ENCODE data around the gene FBXO31. TPM values are rescaled to one million over a fixed set of nuclear protein-coding genes. Genes with fewer than 3 reads are reported as not detected.

FBXO31 gene
- total and polyA plus RNA-seq, 12 donors = 15.1 to 94.3 (median 72.4) TPM

DNA sequence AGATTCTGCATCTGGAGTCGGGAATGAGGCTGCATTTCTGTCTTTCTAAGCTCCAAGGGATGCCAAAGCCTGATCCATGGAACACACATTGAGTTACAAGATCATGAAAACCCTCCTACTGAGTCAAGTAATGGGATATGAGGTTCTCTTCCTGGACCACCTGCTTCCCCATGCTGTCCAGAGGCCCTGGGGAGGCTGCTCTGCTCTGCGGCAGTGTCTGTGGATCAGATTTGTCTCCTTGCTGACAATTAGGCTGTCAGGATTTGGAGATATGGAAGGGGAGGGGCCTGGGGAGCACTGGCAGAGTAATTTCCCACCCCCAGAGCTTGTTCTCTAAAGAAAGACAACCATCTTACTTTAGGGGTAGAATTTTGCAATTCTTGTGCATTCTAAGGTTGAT, 99.4 kb downstream of the FBXO31 start:
- no peaks in the 10 kb centered on the region for H3K4me1 ChIP-seq
- no peak overlapping the region for H3K27ac ChIP-seq
- WGBS, 2 donors = 78 to 86% methylated on average over 2 of the region's 2 CpGs
- TF ChIP-seq, protein P1, sequence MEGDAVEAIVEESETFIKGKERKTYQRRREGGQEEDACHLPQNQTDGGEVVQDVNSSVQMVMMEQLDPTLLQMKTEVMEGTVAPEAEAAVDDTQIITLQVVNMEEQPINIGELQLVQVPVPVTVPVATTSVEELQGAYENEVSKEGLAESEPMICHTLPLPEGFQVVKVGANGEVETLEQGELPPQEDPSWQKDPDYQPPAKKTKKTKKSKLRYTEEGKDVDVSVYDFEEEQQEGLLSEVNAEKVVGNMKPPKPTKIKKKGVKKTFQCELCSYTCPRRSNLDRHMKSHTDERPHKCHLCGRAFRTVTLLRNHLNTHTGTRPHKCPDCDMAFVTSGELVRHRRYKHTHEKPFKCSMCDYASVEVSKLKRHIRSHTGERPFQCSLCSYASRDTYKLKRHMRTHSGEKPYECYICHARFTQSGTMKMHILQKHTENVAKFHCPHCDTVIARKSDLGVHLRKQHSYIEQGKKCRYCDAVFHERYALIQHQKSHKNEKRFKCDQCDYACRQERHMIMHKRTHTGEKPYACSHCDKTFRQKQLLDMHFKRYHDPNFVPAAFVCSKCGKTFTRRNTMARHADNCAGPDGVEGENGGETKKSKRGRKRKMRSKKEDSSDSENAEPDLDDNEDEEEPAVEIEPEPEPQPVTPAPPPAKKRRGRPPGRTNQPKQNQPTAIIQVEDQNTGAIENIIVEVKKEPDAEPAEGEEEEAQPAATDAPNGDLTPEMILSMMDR (IDR thresholded peaks at IDR 0.05) = no peak
- no peaks in the 10 kb centered on the region for H3K36me3 ChIP-seq
- DNase-seq (no peak), ATAC-seq (no peak)
- no peak overlapping the region for H3K4me3 ChIP-seq
- peaks cover 0 to 3% (median 0%) of the 10 kb centered on the region in 7 donors for H3K27me3 ChIP-seq
- peaks cover 0 to 9% (median 0%) of the 10 kb centered on the region in 11 donors for H3K9me3 ChIP-seq
- intact Hi-C loops (cut with DNase I) = no loop called here

DNA sequence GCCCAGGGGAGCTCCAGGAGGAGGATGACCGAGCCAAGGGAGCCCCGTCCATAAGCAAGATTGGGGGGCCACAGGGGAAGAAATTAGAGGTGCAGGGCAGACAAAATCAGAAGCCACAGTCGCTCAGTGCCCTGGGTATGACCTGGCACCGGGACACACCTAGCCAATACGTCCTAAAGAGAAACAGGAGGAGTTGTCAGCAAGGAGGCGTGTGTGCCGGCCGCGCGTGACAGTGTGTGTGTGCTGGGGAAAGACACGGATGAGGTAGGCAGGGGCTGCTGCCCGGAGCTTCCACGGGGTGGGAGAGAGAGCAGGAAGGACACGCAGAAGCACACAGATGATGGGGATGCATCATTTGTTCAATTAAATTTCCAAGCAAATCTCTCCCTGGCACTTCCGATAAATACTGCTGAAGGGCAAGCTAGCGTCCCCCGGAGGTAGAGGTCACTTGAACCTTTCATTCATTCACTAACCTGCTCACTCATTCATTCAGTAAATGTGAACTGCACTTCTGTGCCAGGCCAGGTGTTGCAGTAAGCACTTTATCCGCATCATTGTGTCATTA, 104.4 kb downstream of the FBXO31 start:
- WGBS, 2 donors = 66 to 67% methylated on average over 18 of the region's 18 CpGs
- DNase-seq (no peak), ATAC-seq (peak in 3 of 8 donors; percentile 9 to 13 (median 12))
- Histone ChIP-seq H3K36me3 (no peaks in the 10 kb centered on the region), H3K4me3 (no peak overlapping the region), H3K9me3 (no peaks in the 10 kb centered on the region), H3K27me3 (peaks cover 0 to 14% (median 0%) of the 10 kb centered on the region in 7 donors), H3K27ac (no peak overlapping the region), H3K4me1 (peaks cover 0 to 6% (median 0%) of the 10 kb centered on the region in 9 donors)
- intact Hi-C loops (cut with DNase I) = loop anchor here (2.0 to 10.0 kb wide), 10 partner anchors 74 to 717 kb away; no protein-coding TSS in a partner anchor
- TF ChIP-seq, protein P1 (IDR thresholded peaks at IDR 0.05) = no peak

DNA sequence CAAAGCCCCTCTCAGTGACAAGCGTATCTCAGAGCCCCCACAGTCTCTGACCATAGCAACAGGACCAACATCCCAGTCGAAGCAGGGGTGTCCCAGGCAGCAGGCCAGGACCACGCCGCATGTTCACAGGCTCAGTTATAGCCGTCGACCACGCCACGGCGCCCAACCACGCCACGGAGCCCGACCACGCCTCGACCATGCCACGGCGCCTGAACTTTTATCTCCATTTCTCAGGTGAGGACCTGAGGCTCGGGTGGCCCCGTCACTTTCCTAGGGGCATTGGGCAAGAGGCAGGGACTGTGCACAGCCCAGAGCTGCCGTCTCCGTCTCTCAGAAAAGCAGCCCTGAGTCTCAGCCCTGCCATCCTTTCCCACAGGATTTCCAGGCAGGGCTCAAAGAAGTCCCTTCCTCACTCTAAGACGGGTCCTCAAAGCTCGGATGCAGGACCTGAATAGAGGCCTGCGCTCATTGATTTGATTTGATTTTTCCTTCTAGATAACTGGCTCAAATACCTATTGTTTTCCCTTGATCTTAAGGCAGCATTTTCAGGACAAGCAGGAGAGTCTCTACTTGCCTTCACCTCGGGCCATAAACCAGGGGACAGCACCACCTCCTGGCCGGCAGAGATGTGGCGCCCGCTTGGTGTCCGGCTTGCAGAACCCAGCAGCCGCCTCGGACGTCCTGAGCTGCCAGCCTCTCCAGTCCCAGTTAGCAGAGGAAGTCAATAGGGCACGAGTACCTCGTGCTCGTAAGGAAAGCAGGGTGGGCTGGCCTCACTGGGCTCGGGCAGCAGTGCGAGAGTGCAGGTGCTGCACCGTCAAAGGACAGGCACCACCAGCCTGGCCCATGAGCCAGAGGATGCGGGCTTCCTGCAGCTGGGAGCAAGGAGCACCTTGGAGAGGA, 105.1 kb downstream of the FBXO31 start:
- H3K27ac ChIP-seq = no peak overlapping the region
- WGBS, 2 donors = 50 to 52% methylated on average over 38 of the region's 38 CpGs
- H3K4me3 ChIP-seq = no peak overlapping the region
- intact Hi-C loops (cut with DNase I) = loop anchor here (1.0 to 10.0 kb wide), 11 partner anchors 74 to 716 kb away; no protein-coding TSS in a partner anchor
- no peaks in the 10 kb centered on the region for H3K36me3 ChIP-seq
- DNase-seq (peak; percentile 72 to 76), ATAC-seq (peak; percentile 86 to 96 (median 94))
- H3K27me3 ChIP-seq = peaks cover 0 to 14% (median 0%) of the 10 kb centered on the region in 7 donors
- peaks cover 0 to 6% (median 0%) of the 10 kb centered on the region in 9 donors for H3K4me1 ChIP-seq
- no peaks in the 10 kb centered on the region for H3K9me3 ChIP-seq
- TF ChIP-seq, protein P1 (IDR thresholded peaks at IDR 0.05) = peak; percentile 73 to 95 (median 87)

Other genes with a start within 250 kb of the FBXO31 start
- gene C16orf95, start 66.4 kb downstream of the FBXO31 start, total RNA-seq = 1 to 10 TPM; 2.8 to 5.1 (median 3.8) TPM
- 1 to 10 TPM; 1.7 to 3.2 TPM for gene C16orf95, start 66.4 kb downstream of the FBXO31 start, polyA plus RNA-seq
- gene MAP1LC3B, start 8.6 kb upstream of the FBXO31 start, total RNA-seq = 100 to 1,000 TPM; 109 to 141 (median 125) TPM
- 100 to 1,000 TPM in 1 of 2 donors, 10 to 100 TPM in 1; 47.0 to 161 TPM for gene MAP1LC3B, start 8.6 kb upstream of the FBXO31 start, polyA plus RNA-seq
- 10 to 100 TPM; 10.6 to 19.3 (median 16.1) TPM for gene ZCCHC14, start 109.2 kb upstream of the FBXO31 start, total RNA-seq
- 1 to 10 TPM; 4.5 to 8.9 TPM for gene ZCCHC14, start 109.2 kb upstream of the FBXO31 start, polyA plus RNA-seq
- under 1 TPM in 5 of 10 donors, not detected in 5; 0.08 to 0.79 (median 0.10) TPM for gene JPH3, start 218.7 kb upstream of the FBXO31 start, total RNA-seq
- gene JPH3, start 218.7 kb upstream of the FBXO31 start, polyA plus RNA-seq = under 1 TPM in 1 of 2 donors, not detected in 1; 0.06 TPM

Measured in heart right ventricle (tissue), 16 donors.